Epithelial cell of esophagus (primary cell): ENCODE results near the gene SSC5D.

ENCODE experiments used
- DNase-seq: peaks from one replicate; pipeline ENCODE4 v3.0.0; 2010; ENCODE audit warnings: low read depth
- H3K4me3 ChIP-seq: 2 replicates; pipeline ENCODE4 v1.5.1; 2011; ENCODE audit warnings: mild to moderate bottlenecking, low read length, control low read depth
- TF ChIP-seq, protein P1 (sequence below): IDR thresholded peaks from 2 replicates; pipeline ENCODE4 v1.5.1; 2011; ENCODE audit warnings: low read depth, mild to moderate bottlenecking, low read length, control low read depth, inconsistent platforms; ENCODE audit not compliant: insufficient read depth; ENCODE audit errors: missing control alignments

Gene SSC5D

DNA sequence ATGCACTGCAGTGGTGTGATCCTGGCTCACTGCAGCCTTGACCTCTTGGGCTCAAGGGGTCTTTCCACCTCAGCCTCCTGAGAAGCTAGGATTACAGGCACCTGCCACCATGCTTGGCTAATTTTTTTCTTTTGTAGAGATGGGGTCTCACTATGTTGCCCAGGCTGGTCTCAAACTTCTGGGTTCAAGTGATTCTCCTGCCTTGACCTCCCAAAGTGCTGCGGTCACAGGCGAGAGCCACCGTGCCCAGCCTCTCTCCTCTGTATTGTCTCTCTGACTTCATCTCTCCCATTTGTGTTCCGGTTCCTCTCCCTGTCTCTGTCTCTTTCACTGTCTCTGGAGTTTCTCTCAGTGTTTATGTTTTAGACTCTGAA lies 22.0 kb upstream of the SSC5D start:
- TF ChIP-seq, protein P1, sequence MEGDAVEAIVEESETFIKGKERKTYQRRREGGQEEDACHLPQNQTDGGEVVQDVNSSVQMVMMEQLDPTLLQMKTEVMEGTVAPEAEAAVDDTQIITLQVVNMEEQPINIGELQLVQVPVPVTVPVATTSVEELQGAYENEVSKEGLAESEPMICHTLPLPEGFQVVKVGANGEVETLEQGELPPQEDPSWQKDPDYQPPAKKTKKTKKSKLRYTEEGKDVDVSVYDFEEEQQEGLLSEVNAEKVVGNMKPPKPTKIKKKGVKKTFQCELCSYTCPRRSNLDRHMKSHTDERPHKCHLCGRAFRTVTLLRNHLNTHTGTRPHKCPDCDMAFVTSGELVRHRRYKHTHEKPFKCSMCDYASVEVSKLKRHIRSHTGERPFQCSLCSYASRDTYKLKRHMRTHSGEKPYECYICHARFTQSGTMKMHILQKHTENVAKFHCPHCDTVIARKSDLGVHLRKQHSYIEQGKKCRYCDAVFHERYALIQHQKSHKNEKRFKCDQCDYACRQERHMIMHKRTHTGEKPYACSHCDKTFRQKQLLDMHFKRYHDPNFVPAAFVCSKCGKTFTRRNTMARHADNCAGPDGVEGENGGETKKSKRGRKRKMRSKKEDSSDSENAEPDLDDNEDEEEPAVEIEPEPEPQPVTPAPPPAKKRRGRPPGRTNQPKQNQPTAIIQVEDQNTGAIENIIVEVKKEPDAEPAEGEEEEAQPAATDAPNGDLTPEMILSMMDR = no peak
- no peak for DNase-seq
- no peak overlapping the region for H3K4me3 ChIP-seq

DNA sequence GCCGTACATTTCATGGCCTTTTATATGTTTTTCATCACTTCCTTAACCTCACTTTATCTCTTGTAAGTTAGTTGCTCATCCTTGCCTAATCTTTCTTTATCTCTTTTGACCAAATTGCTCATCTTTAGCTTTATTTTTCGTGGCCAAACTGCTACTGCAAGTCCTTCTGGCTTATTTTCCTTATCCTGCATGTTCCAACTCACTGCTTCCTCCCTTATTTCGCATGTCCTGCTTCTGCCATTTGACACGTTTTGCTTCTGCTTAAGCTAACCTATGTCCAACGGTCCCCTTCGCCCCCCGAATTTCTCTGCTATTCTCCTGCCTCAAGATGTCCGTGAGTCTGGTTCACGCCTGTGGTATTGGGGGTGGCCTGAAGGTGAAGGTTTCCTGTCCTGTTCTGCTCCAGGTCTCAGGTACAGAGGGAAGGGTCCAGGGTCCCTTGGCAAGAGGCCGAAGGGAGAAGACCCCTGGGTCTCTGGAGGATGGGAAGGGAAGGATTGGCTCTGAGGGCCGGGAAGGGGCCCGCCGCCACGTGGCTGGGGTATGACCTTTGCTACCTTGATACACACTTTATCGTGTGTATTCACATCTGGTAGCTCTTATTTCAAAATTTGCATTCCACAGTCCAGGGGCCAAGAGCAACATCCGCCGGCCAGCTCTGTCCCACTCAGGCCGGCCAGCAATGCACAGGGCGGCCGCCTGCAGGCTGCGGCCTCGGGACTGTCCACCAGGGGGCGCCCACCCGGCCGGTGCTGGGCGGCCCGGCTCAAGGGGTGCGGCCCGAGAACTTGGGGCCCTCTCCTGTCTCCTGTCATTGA lies 20.8 kb upstream of the SSC5D start:
- TF ChIP-seq, protein P1 = peak; percentile 62
- DNase-seq = peak; percentile 47
- H3K4me3 ChIP-seq = no peak overlapping the region

DNA sequence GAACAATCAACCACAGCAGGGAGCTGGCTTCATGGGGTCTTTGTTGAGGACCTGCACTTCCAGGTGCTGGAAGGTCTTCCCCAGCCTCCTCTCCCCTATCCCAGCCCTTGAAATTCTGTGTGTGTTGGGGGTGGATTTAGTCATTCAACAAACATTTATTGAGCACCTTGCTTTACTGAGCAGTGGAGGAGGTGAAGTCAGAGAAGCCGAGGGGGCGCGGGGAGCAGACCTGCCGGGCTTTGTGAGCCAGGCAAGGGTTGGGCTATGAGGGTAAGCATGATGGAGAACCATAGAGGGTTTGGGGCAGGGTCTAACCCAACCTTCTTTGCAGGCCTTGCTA lies 20.2 kb upstream of the SSC5D start:
- no peak overlapping the region for H3K4me3 ChIP-seq
- TF ChIP-seq, protein P1 = no peak
- DNase-seq = no peak

DNA sequence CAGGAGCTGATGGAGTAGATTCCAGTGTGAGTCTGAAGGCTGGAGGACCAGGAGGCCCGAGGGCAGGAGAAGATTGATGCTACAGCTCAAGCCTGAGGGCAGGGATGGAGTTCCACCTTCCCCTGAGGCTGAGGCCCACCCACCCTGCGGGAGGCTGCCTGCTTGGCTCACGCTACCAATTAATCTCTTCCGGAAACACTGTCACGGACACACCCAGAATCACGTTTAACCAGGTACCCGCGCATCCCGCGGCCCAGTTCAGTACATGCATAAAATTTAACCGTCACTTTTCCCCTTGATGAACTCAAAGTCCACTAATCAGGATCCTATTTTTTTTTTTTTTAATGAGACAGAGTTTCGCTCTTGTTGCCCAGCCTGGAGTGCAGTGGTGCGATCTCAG lies 17.0 kb upstream of the SSC5D start:
- H3K4me3 ChIP-seq = no peak overlapping the region
- TF ChIP-seq, protein P1 = no peak
- DNase-seq = no peak

DNA sequence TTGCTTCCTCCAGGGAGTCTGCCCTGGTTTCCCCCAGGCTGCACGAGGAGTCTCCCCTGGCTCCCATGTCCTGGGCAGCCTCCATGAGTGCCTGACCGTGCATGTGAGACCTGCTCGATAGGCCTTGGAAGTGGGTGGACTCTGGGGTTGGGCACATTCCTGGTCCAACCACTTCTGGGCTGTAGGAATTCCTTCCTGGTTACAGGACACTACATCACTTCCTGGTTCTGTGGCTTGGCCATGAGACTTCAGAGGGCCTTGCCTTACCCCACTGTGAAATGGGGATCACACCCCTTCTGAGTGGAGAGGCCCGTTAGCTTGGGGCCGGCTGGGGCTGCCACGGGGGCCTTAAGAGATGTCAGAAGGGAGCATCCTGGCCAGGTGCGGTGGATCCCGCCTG lies 15.8 kb upstream of the SSC5D start:
- peak; percentile 74 for DNase-seq
- H3K4me3 ChIP-seq = no peak overlapping the region
- TF ChIP-seq, protein P1 = no peak

DNA sequence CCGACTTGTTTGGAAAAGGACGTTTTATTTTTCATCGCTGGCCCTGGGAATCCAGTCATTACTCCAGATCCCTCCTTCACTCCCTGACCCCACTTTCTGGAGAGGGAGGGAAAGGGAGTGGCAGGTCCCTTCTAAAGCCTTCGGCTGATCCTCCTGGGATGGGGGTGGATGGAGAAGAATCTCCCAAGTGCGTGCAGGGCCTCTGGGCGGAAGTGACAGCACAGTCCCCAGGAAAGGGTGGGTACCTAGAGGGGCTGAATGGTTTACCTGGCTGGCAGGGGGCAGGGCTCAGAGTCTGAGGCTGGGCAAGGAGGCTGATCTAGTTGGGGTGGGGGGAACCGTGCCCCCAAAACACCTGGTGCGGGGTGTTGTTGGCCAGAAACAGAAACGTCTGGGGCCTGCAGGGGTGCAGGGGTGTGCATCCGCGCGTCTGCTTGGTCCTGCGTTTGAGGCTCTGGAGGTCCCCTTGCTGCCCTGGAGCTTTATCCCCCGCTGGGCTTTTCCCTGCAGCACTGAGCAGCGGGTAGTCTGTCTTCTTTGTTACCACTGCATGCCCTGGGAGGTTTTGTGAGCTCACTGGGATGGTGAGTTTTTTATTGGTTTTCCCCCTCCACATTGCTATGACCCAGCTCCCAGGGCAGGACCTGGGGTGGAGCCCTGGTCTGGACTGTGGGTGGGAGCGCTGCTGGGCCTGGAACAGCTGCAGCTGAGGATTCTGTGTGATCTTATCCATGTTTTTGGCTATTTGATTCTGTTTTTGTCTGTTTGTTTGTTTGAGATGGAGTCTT lies 14.8 kb upstream of the SSC5D start:
- DNase-seq = no peak
- no peak overlapping the region for H3K4me3 ChIP-seq
- TF ChIP-seq, protein P1 = no peak
